Lower lobe of right lung (tissue), 2 donors: ENCODE measurements around the gene AP1M1. TPM values are rescaled to one million over a fixed set of nuclear protein-coding genes. Genes with fewer than 3 reads are reported as not detected.

ENCODE experiments used
- ATAC-seq, 2 donors: fragments of 200-7000 bp; cut with Tn5 transposase; one replicate each; pipeline ENCODE4 v1.9.1; 2020 to 2022; ENCODE audit warnings: mild to moderate bottlenecking in 2 of 2, moderate library complexity in 2 of 2
- DNase-seq: peaks from one replicate; pipeline ENCODE4 v3.0.0-alpha.2; 2020
- H3K27ac ChIP-seq: fragments of 200-600 bp; one replicate; pipeline ENCODE4 v1.8.0; 2022
- H3K27me3 ChIP-seq: fragments of 200-600 bp; one replicate; pipeline ENCODE4 v1.8.0; 2022; ENCODE audit warnings: low read depth
- H3K36me3 ChIP-seq: fragments of 200-600 bp; one replicate; pipeline ENCODE4 v1.8.0; 2022; ENCODE audit warnings: mild to moderate bottlenecking
- H3K4me1 ChIP-seq: fragments of 200-600 bp; one replicate; pipeline ENCODE4 v1.8.0; 2022
- H3K4me3 ChIP-seq: fragments of 200-600 bp; one replicate; pipeline ENCODE4 v1.8.0; 2022; ENCODE audit warnings: mild to moderate bottlenecking
- H3K9me3 ChIP-seq: fragments of 200-600 bp; one replicate; pipeline ENCODE4 v1.8.0; 2022
- intact Hi-C: fragments of 100-400 bp; cut with DNase I; formaldehyde crosslinking; loops from one replicate; pipeline ENCODE4 v1.11.0; 2022
- total RNA-seq: library from RNA; stranded (reverse); fragmentation: NEBNext Ultra II Directional; extraction: Animal tissue kit (Norgen Biotek cat#: 25700); gene quantifications from one replicate; pipeline ENCODE4 v1.2.1, GENCODE V29; 2021
- TF ChIP-seq, protein P1 (sequence below): fragments of 200-600 bp; IDR thresholded peaks from one replicate; pipeline ENCODE4 v1.8.0; 2022; ENCODE audit warnings: antibody characterized with exemption, mild to moderate bottlenecking
- donor health status: DM: no; HTN: yes; CAD: no; lungs with severe emphysema.

Gene AP1M1
- total RNA-seq, 1 donor from 2014 or later = 66.0 TPM

DNA sequence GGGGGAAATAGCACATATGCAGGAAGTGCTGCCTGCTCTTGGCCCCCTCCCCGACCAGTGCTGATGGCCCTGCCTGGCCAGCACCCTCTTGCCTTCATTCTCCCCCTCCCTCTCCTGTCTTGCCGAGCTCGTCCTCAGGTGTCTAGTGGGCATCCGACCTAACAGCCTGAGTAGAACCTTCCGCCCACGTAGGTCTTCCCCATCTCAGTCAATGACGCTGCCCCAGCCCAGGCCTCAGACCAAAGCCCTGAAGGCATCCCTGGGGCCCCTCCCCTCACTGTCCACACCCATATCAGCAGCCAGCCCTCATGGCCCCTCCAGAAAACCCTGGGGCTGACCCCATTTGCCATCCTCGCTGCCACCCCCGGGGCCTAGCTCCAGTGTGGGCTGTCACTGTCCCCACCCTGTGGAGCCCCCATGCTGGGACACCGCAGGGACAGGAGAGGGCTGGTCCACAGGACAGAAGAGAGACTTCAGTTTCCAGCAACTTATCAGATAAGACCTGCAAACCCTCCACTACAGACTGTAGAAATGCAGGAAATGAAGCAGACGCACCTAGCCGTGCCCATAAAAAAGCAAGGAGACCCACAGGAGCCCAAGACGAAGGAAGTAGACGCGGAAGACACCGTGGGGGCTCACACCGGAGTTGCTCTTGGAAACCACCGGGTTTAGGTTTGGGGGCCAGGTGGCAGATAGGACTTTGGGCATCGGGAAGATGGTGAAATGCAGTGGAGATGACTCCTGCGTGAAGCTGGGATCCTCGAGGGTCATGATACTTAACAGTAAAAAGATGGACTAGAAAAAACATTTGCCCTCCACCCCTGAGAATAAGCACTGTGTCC, 38.3 kb downstream of the AP1M1 start:
- H3K9me3 ChIP-seq = no peaks in the 10 kb centered on the region
- ATAC-seq (no peak), DNase-seq (no peak)
- no peak overlapping the region for H3K27ac ChIP-seq
- peaks cover 52% of the 10 kb centered on the region for H3K36me3 ChIP-seq
- TF ChIP-seq, protein P1, sequence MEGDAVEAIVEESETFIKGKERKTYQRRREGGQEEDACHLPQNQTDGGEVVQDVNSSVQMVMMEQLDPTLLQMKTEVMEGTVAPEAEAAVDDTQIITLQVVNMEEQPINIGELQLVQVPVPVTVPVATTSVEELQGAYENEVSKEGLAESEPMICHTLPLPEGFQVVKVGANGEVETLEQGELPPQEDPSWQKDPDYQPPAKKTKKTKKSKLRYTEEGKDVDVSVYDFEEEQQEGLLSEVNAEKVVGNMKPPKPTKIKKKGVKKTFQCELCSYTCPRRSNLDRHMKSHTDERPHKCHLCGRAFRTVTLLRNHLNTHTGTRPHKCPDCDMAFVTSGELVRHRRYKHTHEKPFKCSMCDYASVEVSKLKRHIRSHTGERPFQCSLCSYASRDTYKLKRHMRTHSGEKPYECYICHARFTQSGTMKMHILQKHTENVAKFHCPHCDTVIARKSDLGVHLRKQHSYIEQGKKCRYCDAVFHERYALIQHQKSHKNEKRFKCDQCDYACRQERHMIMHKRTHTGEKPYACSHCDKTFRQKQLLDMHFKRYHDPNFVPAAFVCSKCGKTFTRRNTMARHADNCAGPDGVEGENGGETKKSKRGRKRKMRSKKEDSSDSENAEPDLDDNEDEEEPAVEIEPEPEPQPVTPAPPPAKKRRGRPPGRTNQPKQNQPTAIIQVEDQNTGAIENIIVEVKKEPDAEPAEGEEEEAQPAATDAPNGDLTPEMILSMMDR = no peak
- intact Hi-C loops = no loop called here
- no peaks in the 10 kb centered on the region for H3K4me1 ChIP-seq
- no peak overlapping the region for H3K4me3 ChIP-seq
- H3K27me3 ChIP-seq = no peaks in the 10 kb centered on the region

DNA sequence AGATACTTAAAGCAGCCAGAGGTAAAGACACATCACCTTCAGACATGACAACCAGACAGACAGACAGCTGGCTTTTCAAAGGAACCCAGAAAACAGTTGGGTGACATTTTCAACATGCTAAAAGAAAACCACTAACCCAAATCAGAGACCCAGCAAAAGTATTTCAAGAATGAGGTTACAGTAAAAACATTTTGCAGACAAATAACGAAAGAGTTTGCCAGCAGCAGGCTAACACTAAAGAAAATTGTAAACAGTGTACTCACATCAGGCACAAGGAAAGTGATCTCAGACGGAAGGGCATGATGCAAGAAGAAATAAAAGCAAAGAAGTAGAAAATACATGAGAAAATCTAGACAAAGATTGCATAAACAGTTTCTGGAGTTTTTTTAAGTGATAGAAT, 46.4 kb downstream of the AP1M1 start:
- ATAC-seq = no peak
- TF ChIP-seq, protein P1 = no peak
- Histone ChIP-seq H3K4me1 (peaks cover 3% of the 10 kb centered on the region), H3K9me3 (no peaks in the 10 kb centered on the region), H3K36me3 (no peaks in the 10 kb centered on the region), H3K27ac (no peak overlapping the region), H3K4me3 (no peak overlapping the region), H3K27me3 (no peaks in the 10 kb centered on the region)
- DNase-seq = no peak
- intact Hi-C loops = loop anchor here (5.0 kb wide), 1 partner anchor 143 kb away; no protein-coding TSS in a partner anchor

DNA sequence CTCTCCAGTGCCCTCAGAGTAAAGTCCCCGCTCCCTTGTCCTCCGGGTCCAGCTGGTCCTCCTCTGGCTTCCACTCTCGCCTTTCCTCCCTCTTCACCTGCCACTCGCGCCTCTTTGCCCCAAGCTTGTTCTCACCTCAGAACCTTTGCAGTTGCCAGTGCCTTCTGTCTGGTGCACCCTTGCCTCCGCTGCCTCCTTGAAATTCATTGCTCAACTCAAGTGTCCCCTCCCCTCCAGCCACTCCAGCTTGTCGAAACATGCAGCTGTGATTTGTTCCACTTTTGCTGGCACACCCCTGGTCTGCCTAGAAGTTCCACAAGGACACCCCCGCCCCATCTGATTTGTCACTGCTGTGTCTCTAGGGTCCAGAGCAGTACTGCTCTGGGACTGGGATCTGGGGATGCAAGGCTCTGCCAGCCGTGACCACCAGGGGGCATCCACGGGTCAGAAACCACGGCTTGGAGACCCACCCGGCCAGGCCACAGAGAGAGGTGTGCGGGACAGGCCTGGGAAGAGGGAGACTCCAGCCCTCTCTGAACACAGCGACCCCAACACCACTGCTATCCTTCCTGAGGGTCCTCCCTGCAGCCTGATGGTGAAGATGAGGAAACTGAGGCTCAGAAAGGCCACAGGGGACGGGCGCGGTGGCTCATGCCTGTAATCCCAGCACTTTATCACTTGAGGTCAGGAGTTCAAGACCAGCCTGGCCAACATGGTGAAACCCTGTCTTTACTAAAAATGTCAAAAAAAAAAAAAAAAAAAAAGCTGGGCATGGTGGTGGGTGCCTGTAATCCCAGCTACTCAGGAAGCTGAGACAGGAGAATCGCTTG, 49.9 kb downstream of the AP1M1 start:
- Histone ChIP-seq H3K27me3 (no peaks in the 10 kb centered on the region), H3K4me3 (no peak overlapping the region), H3K36me3 (no peaks in the 10 kb centered on the region), H3K4me1 (peaks cover 10% of the 10 kb centered on the region), H3K27ac (no peak overlapping the region), H3K9me3 (no peaks in the 10 kb centered on the region)
- TF ChIP-seq, protein P1 = peak; percentile 96
- DNase-seq (peak; percentile 90), ATAC-seq (peak; percentile 97)
- intact Hi-C loops = no loop called here

DNA sequence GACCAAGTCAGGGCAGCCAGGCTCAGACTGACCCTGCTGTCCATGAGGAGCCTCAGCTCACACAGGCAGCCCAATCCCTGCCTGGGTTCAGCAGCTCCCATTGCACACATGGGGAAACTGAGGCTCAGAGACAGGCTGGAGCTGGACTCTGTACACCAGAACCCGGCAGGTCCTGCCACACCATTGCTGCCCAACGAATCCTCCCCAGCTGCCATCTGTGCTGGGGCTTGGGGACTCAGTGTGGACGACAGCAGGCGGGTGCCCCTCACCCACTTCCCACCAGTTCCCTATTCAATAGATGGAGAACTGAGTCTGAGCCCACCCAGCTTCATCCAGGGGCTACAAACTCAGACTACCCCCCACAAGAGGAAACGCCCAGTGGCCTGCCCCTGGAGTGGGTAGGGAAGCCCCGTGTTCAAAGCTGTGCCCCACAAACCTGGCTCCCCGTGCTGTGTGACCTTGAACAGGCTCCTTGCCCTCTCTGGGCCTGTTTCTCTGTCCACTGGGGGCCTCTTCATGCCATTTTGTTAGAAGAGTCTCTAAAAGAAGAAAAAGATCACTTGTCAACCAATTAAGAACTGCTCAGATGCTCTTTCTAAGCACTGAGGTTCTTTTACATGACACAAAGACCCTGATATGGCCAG, 50.8 kb downstream of the AP1M1 start:
- Histone ChIP-seq H3K4me1 (peaks cover 18% of the 10 kb centered on the region), H3K9me3 (no peaks in the 10 kb centered on the region), H3K27ac (no peak overlapping the region), H3K36me3 (no peaks in the 10 kb centered on the region), H3K27me3 (no peaks in the 10 kb centered on the region), H3K4me3 (no peak overlapping the region)
- ATAC-seq (no peak), DNase-seq (no peak)
- TF ChIP-seq, protein P1 = no peak
- intact Hi-C loops = no loop called here

DNA sequence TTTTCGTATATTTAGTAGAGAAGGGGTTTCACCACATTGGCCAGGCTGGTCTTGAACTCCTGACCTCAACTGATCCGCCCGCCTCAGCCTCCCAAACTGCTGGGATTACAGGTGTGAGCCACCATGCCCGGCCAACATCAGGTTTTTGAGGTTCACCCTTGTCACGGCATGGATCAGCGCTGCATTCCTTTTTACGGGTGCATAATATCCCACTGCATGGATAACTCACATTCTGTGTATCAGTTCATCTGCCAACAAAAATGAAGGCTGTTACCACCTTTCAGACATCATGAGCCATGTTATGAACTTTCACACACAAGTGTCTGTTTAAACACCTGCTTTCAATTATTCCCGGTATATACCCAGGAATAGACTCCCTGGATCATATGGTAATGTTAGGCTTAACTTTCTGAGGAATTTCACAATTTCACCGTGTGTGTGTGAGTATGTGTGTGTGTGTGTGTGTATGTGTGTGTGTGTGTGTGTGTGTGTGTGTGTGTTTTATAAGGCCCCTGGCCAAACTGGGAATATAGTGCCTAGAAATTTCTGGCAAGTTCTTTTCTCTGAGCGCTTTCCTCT, 52.2 kb downstream of the AP1M1 start:
- no peak for ATAC-seq
- no peaks in the 10 kb centered on the region for H3K27me3 ChIP-seq
- intact Hi-C loops = no loop called here
- H3K27ac ChIP-seq = no peak overlapping the region
- H3K36me3 ChIP-seq = no peaks in the 10 kb centered on the region
- H3K4me1 ChIP-seq = peaks cover 24% of the 10 kb centered on the region
- no peak for DNase-seq
- TF ChIP-seq, protein P1 = no peak
- no peak overlapping the region for H3K4me3 ChIP-seq
- H3K9me3 ChIP-seq = no peaks in the 10 kb centered on the region
